Stimulated activated CD4-positive, alpha-beta T cell treated with anti-CD3 and anti-CD28 coated beads, Interleukin-1b, Interleukin-23, amount 100 ng/mL, for 1 hour (primary cell): ENCODE data around the gene NFU1.
"Not testable (repeated sequence)": the region's sequence is repeated elsewhere in the genome, so short reads cannot be mapped to it uniquely, and the experiment has no call there.

Experiments
- DNase-seq, 2 donors: peaks; one replicate each; pipeline ENCODE4 v3.0.0-alpha.2; 2020; ENCODE audit warnings: low read depth in 2 of 2

The NFU1 gene

DNA sequence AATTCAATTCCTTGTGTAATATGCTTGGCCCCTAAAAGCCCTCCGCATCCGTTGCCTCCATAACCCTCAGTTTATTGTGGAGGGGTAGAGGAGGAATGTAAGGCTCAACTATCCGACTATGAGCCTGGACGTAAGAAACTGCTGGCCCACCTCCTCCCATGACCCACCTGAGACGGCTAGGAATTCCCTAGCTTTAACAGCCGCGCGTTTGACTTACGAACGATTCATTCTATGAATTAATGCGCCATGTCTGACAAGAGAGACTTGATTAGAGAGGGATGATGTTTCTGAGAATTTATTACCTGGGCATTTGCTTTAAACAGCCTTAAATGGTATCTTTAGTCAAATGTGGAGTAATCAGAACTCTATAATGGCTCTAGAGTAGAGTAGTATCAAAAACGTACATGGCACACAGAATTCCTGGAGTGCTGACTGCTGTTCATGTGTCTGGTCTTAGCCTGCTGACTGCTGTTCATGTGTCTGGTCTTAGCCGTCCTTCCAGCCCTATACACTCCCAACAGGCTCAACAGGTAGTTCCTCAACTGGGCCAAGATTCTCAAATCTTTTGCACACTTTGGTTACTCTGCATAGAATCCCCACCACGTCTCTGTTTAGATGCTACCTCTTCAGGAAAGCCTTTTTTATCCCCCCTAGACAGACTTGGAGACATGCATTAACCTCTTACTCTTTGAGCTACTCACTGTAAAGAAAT is 49.3 kb downstream of the NFU1 start:
- no peak for DNase-seq

- peak; percentile 73 to 90 for DNase-seq
Measured at GRCh38 chr2:69386789-69387734, 50.2 kb downstream of the NFU1 start, which contains the start of gene GFPT1. TSS of gene GFPT1 (minus strand) at chr2:69387227. CDS start at chr2:69387071, 156 bp downstream.

GRCh38 chr2:69386360-69386759 is 50.9 kb downstream of the NFU1 start:
- DNase-seq, result no peak

DNA sequence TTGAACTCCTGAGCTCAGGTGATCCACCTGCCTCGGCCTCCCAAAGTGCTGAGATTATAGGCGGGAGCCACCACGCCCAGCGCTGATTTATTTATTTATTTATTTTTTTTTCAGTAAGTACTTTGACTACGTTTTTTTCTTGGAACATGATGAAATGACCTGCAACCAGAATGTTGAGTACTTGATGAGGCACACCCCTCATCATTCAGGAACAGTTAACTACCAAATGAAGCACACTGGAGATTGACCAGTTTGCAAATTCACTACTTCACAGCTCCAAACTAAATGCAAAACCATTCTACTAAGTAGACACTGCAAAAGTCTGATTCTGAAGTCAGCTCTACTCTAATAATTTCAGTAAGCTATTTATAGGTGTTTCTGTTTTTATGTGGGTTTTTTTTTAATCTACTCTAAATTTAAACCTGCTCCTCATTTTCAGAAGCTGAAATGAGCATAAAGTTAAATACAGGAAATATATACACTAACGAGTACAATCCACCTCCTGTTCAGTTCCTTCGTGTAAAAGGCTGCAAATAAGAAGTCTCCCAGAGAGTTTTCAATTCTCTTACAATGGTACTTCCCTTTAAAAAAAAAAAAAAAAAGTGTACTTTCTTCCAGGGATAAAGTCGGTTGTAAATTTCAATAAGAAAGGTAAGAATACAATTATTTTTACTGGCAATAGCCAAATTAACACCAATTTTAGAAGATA is 51.6 kb downstream of the NFU1 start:
- DNase-seq, result no peak

DNA sequence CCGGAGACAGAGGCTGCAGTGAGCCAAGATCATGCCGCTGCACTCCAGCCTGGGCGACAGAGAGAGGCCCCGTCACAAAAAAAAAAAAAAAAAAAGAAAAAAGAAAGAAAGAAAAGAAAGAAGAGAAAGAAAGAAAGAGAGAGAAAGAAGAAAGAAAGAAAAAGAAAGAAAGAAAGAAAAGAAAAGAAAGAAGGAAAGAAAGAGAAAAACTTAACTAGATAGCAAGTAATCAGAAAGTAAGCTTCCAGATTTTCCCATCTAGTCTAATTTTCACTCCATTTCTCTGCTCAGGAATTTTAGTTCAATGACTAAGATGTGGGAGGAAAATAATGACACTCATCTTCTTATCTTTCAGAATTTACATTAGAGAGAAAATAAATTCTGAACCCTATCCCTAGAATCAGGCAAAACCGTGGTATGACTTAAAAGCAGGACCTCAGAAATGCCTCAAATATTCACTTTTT is 52.6 kb downstream of the NFU1 start:
- no peak for DNase-seq

- no peak for DNase-seq
Measured at GRCh38 chr2:69383176-69383812, 53.9 kb downstream of the NFU1 start.

GRCh38 chr2:69382547-69382946 is 54.7 kb downstream of the NFU1 start:
- DNase-seq, result no peak

- no peak for DNase-seq
Measured at GRCh38 chr2:69381337-69381737, 55.9 kb downstream of the NFU1 start.

DNA sequence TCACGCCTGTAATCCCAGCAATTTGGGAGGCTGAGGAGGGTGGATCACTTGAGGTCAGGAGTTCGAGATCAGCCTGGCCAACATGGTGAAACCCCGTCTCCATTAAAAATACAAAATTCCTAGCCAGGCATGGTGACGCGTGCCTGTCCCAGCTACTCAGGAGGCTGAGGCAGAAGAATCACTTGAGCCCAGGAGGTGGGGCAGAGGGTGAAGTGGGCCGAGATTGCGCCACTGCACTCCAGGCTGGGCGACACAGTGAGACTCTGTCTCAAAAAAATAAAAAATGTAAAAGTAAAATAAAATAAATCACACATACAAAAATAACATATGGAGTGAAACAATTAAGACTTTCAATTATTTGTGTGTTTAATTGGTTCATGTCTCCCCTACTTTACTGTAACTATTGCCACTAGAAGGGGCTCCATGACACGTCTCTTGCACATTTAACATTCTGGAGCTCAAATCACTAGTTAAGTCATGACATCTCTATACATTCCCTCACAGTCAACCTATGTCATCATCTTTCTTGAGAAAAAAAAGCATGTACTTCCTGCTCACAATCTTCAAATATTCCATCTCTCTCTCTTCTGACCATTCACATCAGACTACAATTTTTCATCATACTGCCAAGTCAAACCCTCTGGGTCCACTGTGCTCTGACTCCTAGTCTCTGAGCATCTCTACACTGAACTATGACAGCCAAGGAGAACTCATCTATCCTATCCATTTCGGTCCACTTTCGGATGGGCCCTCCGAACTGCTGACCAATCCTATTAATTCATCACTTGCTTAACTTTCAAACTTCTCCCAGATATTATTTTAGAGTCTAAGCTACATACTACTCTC is 56.9 kb downstream of the NFU1 start:
- no peak for DNase-seq

- no peak for DNase-seq
Measured at GRCh38 chr2:69376403-69376802, 60.8 kb downstream of the NFU1 start.

- no peak for DNase-seq
Measured at GRCh38 chr2:69375494-69376353, 61.5 kb downstream of the NFU1 start.

GRCh38 chr2:69372767-69373166 is 64.5 kb downstream of the NFU1 start:
- DNase-seq, result no peak

GRCh38 chr2:69369802-69370201 is 67.4 kb downstream of the NFU1 start:
- no peak for DNase-seq

GRCh38 chr2:69368588-69368987 is 68.6 kb downstream of the NFU1 start:
- DNase-seq, result no peak

- no peak for DNase-seq
Measured at GRCh38 chr2:69359371-69359770, 77.9 kb downstream of the NFU1 start.

DNA sequence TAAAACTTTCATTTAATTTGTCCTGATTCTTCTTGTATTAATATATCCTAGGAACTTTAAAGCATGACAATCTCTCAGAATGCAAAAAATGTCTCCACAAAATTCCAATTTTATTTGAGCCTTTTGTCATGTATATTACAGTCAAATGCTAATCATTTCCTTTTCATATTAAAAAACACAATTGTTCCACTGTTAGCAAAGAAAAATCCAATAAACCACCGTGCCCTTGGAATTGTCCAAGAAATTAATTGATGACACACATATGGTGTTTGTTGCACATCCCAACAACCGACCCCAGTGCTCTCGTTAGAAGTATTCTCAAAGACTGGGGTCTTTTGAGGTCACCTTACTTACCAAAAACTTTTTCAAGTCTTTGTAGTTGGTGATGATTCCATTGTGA is 78.3 kb downstream of the NFU1 start:
- no peak for DNase-seq

DNA sequence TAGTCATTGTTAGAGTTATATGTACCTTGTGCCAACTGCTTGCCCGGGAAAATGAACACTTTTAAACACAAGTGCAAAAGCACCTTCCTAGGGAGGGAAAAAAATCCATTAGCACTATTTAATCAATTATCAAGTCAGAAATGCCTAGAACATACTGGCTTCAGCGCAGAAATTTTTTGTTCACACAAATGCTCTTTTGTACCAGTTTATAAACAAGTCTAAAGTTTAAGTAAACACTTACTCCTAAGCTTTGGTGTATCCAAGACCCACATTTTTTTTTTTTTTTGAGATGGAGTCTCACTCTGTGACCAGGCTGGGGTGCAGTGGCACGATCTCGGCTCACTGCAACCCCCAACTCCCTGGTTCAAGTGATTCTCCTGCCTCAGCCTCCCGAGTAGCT is 80.8 kb downstream of the NFU1 start:
- DNase-seq, result no peak

GRCh38 chr2:69354976-69355375 is 82.3 kb downstream of the NFU1 start:
- not testable (repeated sequence) for DNase-seq

DNA sequence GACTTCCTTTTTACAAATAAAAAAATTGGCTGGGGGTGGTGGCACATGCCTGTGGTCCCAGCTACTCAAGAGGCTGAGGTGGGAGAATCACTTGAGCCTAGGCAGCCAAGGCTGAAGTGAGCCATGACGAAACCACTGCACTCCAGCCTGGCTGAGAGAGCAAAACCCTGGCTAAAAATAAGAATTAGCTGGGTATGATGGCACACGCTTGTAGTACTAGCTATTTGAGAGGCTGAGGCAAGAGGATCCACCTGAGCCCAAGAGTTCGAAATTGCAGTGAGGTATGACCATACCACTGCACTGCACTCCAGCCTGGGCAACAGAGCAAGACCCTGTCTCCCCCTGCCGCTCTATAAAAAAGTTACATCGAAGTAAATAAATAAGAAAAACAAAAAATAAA is 83.9 kb downstream of the NFU1 start:
- no peak for DNase-seq

DNA sequence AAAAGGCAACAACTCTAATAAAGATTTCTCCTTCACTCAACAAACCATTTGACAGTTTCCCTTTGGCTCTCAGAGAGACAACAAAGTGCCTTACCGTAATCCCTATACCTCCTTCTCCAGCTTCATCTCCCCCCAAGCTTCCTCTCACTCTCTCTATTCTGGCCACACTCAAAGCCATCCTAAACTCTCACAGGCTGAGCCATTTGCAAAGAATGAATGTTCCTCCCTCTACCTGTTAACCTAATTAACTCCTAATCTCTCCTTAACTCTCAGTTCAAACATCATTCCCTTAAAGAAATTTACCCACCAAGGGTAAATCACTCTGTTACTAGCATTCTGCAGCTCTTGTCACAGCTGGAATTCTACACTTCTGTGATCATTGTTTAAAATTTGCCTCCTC is 88.5 kb downstream of the NFU1 start:
- no peak for DNase-seq
